ENCODE data around the gene HP. TPM values are rescaled to one million over a fixed set of nuclear protein-coding genes. Genes with fewer than 3 reads are reported as not detected.
"Not testable (repeated sequence)": the region's sequence is repeated elsewhere in the genome, so short reads cannot be mapped to it uniquely, and the experiment has no call there.

Gene HP
- total and polyA plus RNA-seq, 2 of the 13 experiments (the other 11 are each of a cell fraction or from before 2014, with no cell fraction given) = 387 to 524 TPM

DNA sequence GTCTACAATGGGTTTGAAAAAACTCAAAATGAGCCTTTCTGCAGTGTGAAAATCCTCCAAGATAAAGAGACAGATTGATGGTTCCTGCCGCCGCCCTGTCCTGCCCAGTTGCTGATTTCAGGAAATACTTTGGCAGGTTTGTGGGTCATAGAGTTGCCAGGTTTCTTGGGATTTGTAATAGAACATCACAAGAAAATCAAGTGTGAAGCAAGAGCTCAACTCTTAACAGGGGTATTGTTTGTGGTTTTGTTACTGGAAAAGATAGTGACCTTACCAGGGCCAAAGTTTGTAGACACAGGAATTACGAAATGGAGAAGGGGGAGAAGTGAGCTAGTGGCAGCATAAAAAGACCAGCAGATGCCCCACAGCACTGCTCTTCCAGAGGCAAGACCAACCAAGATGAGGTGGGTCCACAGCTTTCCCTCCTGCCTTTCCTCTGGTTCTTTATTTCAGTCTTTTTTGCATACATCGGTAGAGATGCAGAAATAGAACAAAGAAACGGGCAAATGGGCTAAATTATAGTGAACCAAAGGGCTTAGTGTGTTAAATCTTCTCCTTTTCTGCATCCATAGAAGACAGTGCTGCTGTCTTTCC lies at the start of gene HP (continued):
- peak; percentile 70 for TF ChIP-seq ZNF574 (CRISPR knock-in tag; IDR thresholded peaks at IDR 0.05)
- 0 out of 2 replicates have a peak, but pooled peaks have one; percentile 50 for TF ChIP-seq ZNF205 (CRISPR knock-in tag; IDR thresholded peaks at IDR 0.05)
- TF ChIP-seq, protein P1, sequence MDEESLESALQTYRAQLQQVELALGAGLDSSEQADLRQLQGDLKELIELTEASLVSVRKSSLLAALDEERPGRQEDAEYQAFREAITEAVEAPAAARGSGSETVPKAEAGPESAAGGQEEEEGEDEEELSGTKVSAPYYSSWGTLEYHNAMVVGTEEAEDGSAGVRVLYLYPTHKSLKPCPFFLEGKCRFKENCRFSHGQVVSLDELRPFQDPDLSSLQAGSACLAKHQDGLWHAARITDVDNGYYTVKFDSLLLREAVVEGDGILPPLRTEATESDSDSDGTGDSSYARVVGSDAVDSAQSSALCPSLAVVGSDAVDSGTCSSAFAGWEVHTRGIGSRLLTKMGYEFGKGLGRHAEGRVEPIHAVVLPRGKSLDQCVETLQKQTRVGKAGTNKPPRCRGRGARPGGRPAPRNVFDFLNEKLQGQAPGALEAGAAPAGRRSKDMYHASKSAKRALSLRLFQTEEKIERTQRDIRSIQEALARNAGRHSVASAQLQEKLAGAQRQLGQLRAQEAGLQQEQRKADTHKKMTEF (CRISPR knock-in tag; IDR thresholded peaks at IDR 0.05) = peak; percentile 80
- TF ChIP-seq TFE3 (CRISPR knock-in tag; IDR thresholded peaks at IDR 0.05) = peak; percentile 65
- peak; percentile 50; the same call in 1 of the 2 replicates for TF ChIP-seq GATA4 (IDR thresholded peaks at IDR 0.05; ENCODE audit: borderline replicate concordance, low read depth)
- TF ChIP-seq KLF16 (CRISPR knock-in tag; IDR thresholded peaks at IDR 0.05) = peak in 1 of 2 experiments; percentile 61; a peak in 2 of 4 replicates
- peak; percentile 66; the same call in 1 of the 2 replicates for TF ChIP-seq KAT8 (CRISPR knock-in tag; IDR thresholded peaks at IDR 0.05)
- peak; percentile 76 for TF ChIP-seq FOXA3 (CRISPR knock-in tag; IDR thresholded peaks at IDR 0.05)
- TF ChIP-seq NR2F6 (IDR thresholded peaks at IDR 0.05) = peak; percentile 67
- TF ChIP-seq NR2F6 (CRISPR knock-in tag; IDR thresholded peaks at IDR 0.05) = peak; percentile 77
- TF ChIP-seq FOXJ3 (CRISPR knock-in tag; IDR thresholded peaks at IDR 0.05; ENCODE audit: borderline replicate concordance) = peak; percentile 70; the same call in 1 of the 2 replicates
- TF ChIP-seq FOXP1 (IDR thresholded peaks at IDR 0.05) = not testable (repeated sequence)
- peak; percentile 53; the same call in 1 of the 2 replicates for TF ChIP-seq FOXP1 (CRISPR knock-in tag; IDR thresholded peaks at IDR 0.05)
- TF ChIP-seq HOMEZ (CRISPR knock-in tag; IDR thresholded peaks at IDR 0.05; ENCODE audit: low read depth) = peak; percentile 38; the same call in 1 of the 2 replicates
- TF ChIP-seq CHD4 (IDR thresholded peaks at IDR 0.05; ENCODE audit: borderline replicate concordance, low read length) = peak; percentile 68; the same call in 1 of the 2 replicates
- peak; percentile 69; the same call in 1 of the 2 replicates for TF ChIP-seq SOX13 (IDR thresholded peaks at IDR 0.05)
- peak in 1 of 2 experiments; percentile 96; a peak in 2 of 4 replicates for TF ChIP-seq SOX13 (CRISPR knock-in tag; conservative IDR thresholded peaks at IDR 0.05 in 1 of 2, IDR thresholded peaks at IDR 0.05 in 1 of 2)
- peak; percentile 96 for TF ChIP-seq SOX5 (CRISPR knock-in tag; IDR thresholded peaks at IDR 0.05; ENCODE audit: borderline replicate concordance)
- TF ChIP-seq, protein P2, sequence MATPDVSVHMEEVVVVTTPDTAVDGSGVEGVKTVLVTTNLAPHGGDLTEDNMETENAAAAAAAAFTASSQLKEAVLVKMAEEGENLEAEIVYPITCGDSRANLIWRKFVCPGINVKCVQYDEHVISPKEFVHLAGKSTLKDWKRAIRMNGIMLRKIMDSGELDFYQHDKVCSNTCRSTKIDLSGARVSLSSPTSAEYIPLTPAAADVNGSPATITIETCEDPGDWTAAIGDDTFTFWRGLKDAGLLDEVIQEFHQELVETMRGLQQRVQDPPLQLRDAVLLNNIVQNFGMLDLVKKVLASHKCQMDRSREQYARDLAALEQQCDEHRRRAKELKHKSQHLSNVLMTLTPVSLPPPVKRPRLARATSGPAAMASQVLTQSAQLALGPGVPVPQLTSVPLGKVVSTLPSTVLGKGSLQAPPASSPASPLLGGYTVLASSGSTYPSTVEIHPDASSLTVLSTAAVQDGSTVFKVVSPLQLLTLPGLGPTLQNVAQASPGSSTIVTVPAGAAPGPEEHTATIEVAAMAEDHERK (CRISPR knock-in tag; IDR thresholded peaks at IDR 0.05; ENCODE audit: low read depth) = 0 out of 2 replicates have a peak, but pooled peaks have one; percentile 30
- TF ChIP-seq TBX2 (CRISPR knock-in tag; IDR thresholded peaks at IDR 0.05; ENCODE audit: borderline replicate concordance) = peak; percentile 83
- TF ChIP-seq SAP130 (CRISPR knock-in tag; IDR thresholded peaks at IDR 0.05; ENCODE audit: low read depth) = peak; percentile 56
- TF ChIP-seq FOXC1 (CRISPR knock-in tag; IDR thresholded peaks at IDR 0.05; ENCODE audit: borderline replicate concordance) = peak; percentile 28; the same call in 1 of the 2 replicates

Measured in HepG2 (cell line).